Stimulated activated CD4-positive, alpha-beta T cell treated with anti-CD3 and anti-CD28 coated beads, Interleukin-12 subunit alpha, Interleukin-12 subunit beta, amount 100 ng/mL, for 4 hours (primary cell): ENCODE results near the gene DGCR2.
"Not testable (repeated sequence)": the region's sequence is repeated elsewhere in the genome, so short reads cannot be mapped to it uniquely, and the experiment has no call there.

Source experiments
- DNase-seq: peaks from one replicate; pipeline ENCODE4 v3.0.0-alpha.2; 2020

Gene DGCR2

DNA sequence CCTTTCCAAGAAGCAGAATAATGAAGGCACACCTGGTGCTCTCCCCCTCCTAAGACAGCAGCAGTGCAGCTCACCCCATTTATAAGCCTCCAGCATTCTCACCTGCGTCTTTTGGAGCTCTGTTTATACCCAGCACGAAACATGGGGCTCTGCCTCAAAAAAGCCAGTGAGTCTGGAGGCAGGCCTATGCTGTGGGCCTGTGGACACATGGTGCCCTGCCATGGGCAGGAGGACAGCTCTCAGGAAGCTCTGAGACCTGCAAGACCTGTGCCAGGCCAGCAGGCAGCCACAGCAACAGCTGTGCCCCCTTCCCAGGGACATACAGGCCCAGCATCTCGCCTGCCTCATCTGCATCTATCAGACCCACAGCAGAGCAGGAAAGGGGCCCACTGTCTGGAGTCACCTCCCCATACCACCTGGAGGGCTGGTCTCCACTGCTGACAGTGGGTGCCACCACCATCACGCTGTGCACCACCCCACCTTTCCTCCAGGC lies 64.2 kb downstream of the DGCR2 start:
- no peak for DNase-seq

DNA sequence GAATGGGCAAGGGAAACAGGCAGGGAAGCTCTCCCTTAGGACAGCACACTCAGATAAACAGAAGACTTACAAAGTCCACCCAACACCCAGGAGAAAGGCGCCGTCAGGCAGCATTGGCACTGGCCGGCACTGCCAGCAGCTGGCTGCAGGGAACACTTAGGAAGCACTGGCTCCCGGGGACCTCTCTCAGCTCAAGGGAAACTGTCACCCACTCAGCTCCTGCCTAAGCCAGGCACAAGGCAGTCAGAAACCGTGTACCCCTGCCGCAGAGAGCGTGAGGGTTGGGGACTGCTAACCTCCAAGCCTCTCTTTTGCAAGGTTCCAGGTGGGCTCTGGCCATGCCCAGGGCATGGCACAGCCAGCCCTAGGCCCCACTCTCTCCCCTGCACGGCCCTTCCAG lies 64.7 kb downstream of the DGCR2 start:
- no peak for DNase-seq

DNA sequence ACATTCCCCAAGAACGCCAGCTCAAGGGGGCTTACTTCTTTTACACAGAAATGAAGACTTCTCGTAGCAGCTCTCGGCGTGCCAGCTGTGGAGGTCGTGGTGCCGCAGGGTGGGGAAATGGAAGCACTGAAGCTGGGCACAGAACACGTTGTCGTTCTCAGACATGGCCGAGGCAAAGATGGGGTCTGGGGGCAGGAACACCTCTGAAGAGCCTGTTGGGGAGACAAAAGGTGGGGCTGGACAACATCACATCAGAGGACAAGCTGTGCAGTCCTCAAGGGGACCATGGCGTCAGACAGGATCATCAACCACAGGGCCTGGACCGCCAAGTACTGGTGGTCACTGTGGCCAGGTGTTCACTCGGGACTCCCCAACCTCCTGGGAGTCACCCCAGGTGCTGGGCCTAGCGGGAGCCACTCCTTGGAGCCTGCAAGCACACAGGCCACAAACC lies 65.2 kb downstream of the DGCR2 start:
- DNase-seq, result no peak

DNA sequence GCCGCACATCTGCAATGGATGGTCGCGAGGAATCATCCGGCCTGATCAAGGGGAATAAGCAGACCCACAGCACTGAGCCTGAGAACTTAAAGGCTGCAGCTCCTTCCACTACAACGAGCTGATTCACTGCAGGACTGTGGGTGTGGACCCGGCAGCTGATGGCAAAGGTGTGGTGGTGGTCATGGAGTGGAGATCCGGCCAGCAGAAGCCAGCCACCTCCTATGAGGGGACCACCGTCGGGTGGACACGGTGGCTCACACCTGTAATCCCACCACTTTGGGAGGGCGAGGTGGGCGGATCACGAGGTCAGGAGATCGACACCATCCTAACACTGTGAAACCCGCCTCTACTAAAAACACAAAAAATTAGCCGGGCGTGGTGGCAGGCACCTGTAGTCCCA lies 66.4 kb downstream of the DGCR2 start:
- DNase-seq, result no peak

DNA sequence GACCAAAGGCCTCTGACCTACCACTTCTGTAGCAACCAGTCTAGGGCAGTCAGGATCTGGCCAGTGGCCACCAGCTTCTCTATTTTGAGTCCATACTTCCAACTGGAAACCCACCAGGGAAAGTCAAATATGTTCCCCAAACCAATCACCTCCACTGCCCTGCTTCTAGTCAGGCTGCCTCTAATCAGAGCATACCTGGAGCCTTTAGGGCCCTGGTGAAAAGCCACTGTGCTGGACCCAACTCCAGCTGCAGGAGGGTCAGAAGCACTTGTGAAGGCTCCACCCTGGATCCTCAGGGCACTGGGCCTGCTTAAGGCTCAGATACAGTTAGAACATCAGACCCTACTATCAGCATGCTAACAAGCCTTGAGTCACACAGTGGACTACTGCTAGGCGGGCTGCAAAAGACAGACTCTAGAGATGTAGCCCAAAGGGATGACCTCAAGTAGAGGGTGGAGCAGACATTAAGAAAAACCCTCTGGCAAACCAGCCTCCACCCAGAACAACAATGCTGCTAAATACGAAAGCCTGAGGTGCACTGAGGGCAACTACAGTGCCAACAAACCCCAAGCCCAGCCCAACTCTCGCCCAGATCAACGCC lies 69.2 kb downstream of the DGCR2 start:
- DNase-seq, result no peak

DNA sequence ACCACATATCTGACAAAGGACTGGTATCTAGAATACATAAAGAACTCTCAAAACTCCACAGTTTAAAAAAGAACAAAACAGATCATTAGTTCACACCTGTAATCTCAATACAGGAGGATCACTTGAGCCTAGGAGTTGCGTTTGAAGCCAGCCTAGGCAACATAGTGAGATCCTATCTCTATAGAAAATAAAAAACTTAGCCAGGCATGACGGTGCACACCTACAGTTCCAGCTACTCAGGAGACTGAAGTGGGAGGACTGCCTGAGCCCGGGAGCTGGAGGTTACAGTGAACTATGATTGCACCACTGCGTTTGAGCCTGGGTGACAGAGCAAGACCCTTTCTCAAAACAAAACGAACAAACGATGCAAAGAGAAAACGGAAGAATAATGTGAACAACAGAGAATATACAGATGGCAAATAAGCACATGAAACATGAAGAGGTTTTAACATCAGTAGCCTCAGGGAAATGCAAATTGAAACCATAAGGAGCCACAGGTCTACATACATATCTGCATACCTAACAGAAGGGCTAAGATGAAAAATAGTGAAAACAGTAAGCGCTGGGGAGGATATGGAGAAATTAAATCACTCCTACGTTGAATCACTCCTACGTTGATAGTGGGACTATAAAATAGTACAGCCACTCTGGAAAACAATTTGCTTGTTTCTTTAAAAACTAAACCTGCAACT lies 70.7 kb downstream of the DGCR2 start:
- DNase-seq, result no peak

DNA sequence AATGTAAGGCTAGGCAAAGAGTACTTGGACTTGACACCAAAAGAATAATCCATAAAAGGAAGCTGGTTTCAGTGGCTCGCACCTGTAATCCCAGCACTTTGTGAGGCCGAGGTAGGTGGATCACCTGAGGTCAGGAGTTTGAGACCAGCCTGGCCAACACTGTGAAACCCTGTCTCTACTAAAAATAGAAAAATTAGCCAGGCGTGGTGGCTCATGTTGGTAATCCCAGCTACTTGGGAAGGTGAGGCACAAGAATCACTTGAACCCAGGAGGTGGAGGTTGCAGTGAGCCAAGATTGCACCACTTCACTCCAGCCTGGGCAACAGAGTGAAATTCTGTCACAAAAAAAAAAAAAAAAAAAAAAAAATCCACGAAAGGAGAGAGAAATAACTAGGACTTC lies 71.4 kb downstream of the DGCR2 start:
- not testable (repeated sequence) for DNase-seq

DNA sequence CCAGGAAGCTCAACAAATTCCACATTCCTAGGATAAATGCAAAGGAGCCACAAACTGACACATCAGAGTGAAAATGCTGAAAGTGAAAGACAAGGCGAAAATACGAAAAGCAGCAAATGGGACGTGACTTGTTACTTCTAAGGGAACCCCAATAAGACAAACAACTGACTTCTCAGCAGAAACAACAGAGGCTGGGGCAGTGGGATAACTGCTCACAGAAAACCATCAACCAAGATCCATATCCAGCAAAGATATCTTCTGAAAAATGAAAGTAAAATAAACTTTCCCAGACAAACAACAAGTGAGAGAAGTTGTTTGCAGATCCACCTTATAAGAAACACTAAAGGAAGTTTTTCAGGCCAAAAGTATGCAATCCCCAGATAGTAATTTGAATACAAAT lies 72.1 kb downstream of the DGCR2 start:
- DNase-seq, result no peak

DNA sequence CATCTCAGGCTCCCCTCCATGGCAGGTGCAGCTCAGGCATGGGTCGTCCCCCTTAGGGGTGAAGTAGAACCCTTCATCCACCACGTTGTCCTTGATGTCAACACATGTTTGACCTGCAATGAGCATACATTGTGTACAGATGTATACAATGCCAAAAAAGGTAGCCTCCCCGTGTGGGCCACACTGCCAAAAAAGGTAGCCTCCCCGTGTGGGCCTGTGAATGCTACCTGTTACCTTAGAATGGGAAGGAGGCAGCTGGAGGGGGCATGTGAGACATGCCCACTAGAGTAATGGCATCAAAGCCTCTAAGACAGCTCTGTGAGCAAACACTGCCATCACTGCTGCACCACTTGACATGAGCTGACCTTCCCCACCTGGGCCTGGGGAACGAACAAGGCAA lies 73.7 kb downstream of the DGCR2 start:
- DNase-seq, result no peak

DNA sequence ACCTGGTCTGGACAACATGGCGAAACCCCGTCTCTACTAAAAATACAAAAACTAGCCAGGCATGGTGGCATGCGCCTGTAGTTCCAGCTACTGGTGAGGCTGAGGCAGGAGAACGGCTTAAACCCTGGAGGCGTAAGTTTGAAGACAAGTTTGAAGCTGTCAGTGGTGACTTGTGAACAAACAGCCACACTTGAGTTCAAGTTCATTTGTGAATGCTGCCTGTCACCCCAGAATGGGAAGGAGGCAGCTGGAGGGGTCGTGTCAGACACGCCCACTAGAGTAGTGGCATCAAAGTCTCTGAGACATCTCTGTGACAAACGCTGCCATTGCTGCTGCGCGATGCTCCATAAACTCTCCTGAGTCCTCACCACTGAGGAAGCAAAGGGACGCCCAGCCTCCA lies 74.2 kb downstream of the DGCR2 start:
- DNase-seq, result no peak

DNA sequence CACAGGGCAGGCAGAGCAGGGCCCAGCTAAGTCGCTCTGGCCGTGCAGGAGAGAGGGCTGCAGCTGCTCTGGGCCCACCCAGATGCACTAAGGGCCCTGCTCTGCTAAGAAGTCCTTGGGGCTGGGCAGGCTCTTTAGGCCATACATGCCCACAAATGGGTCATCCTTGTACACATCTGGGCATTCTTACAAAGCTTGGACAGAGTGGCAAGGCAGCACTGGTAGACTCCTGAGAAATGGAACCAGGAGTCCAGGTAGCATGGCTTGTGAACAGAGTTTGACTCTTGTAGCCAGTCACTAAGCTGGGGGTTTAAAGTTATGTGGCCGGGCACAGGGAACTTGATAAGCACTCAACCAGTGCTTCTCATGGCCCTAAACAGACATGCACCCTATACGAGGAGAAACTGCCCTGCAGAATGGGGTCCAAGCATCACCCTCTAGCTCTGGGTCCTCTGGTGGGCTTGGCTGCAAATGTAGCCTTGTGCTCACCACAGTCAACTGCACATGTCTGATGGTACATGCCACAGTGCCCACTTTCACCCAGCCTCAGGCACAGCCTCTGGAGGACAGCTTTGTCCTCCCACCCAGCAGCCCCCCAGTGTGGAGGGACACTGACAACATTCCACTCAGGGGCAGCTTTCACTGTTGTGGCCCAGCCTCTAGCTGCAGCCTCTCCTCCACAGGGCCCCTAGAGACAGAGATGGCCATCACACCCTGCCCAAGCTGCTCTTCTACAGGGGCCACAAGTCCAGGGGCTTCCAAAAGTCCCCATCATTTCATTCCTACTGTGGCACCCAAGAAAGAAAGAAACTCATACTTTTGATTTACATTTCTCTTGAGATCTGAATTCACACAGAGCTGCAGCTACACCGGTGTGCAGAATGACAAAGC lies 75.2 kb downstream of the DGCR2 start:
- no peak for DNase-seq

DNA sequence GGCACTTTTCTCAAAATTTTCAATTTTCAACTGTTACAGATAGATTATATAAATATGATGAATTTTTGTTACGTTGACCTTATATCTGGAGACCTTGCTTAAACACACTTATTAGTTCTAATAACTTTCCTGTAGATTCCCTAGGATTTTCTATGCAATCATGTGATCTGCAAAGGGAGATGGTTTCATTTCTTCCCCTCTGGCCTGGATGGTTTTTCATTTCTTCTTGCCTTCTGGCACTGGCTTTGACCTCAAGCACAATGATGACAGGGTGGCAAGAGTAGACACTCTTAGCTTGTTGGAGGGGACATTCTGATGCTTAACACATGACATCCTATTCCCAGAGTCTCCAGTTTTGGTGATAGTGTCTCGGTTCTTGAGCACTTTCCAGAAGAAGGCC lies 75.9 kb downstream of the DGCR2 start:
- no peak for DNase-seq

DNA sequence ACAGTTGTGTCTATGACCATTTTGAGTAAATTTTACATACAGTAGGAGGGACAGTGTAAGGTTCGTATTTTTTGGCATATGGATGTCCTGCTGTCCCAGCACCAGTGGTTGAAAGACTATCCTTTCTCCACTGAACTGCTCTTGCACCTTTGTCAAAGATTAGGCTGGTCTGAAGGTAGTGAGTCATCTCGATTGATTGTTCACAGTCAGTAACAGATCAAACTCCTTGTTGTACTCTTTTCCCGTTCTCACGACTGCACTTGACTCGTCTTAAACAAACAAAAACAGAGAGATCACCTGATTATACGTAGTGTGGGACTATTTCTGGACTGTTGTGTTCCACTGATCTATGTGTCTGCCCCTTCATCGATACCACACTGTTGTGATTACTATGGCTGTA lies 77.1 kb downstream of the DGCR2 start:
- no peak for DNase-seq

DNA sequence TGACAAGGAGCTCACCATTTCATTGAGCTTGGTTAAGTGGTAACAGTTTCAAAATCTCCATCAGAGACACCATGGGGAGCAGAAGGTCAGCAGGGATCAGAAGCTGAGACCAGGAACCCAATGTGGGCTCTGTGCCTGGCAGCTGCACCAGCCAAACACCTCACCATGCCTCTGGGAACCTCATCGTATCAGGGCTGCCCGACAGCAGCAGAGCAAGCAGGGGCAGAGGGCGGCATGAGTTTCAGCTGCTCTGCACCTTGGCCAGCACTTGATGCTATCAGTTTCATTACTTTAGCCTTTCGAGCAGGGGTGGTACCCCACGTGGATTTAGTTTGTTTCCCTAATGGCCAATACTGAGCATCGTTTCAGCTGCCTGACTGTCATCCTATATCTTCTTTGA lies 77.8 kb downstream of the DGCR2 start:
- DNase-seq, result no peak

DNA sequence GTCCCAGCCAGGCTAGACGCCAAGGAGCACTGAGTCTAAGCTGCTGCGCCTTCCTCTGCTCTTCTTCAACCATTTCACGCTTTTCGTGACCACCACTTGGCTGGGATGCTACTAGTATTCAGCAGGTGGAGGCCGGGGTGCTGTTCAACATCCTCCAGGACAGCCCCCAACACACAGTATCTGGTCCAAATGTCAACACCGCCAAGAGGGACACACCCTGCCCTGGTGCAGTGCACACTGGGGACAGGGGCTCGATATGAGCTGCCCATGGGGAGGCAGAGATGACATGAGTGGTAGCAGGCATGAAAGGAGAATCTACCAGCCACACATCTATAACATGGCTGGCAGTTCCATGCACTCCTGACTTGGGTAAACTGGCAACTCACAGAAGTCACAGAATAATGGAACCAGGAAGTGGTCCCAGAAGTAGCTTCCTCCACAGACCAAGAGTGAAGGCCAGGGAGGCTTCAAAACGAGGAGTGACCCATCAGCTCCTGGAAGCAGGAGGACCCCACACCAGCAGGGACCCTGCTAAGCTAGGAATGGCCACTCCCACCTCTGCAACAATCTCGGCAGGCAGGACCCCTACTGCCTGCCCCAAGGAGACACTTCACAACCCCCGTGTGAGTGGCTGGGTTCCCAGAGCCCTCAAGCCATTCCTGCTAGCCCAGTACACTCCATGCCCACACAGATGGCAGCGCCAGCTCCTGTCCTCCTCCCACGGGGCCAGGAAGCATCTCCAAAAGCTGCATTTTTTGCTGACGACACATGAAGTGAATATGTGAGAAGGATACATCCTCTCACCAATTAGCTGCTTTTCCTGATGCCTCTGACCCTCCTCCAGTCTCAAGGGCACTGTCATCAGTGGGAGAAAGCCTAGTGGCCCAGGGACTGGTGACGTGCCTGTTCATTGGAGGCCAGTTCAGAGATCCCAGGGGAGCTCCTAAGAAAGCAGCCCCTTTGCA lies 78.8 kb downstream of the DGCR2 start:
- DNase-seq, result no peak

DNA sequence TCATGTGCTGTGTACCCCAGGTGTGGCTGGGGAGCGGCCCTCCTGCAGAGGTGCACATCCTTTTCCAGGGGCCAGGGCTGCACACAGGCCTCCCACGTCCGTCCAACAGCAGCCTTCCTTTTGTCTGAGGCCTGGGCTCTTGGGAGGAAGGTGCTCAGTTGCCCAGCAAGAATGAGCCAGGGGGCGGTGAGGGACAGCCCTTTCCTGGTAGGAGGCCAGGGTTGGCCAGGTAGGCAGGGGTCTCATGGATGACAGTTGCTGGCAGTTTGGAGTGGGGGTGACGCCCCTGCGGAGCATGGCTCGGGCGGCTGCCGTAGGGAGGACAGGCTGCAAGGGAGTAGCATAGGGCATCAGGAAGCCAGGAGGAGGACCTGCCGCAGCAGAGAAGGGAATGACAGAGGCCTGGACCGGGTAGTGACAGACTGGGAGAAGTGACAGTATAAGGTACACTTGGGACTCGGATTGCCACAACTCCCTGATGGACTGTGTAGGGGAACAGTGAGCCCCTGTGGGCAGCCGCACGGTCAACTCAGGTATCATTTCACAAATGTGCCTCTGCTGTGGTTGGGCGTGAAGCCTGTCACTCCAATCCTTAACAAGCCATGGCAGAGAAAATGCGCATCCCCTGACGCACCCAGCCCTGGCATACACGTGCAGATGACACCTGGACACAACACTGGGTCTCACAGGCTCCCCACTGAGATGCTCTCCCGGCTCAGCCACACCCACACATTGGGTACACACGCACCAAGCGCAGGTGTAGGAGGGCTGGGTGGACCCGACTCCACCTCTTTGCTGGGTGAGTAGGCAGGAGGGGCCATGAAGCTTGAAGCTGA lies 79.7 kb downstream of the DGCR2 start:
- DNase-seq, result no peak

DNA sequence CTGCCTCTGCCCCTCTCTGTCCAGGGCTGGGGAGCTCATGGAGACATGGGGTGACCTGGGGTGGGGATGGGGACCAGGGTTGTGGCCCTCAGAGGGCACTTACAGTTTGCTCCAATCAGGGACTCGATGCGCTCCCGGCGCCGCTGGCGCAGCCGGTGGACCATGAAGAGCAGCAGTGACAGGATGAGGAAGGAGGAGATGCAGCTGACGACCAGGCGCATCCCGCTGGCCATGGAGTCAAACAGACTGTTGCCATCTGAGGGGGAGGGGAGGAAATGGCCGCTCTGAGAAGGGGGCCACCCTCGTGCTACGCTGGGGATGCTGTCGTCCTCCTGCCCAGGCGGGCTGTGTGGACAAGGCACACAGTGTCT lies 80.5 kb downstream of the DGCR2 start:
- no peak for DNase-seq

DNA sequence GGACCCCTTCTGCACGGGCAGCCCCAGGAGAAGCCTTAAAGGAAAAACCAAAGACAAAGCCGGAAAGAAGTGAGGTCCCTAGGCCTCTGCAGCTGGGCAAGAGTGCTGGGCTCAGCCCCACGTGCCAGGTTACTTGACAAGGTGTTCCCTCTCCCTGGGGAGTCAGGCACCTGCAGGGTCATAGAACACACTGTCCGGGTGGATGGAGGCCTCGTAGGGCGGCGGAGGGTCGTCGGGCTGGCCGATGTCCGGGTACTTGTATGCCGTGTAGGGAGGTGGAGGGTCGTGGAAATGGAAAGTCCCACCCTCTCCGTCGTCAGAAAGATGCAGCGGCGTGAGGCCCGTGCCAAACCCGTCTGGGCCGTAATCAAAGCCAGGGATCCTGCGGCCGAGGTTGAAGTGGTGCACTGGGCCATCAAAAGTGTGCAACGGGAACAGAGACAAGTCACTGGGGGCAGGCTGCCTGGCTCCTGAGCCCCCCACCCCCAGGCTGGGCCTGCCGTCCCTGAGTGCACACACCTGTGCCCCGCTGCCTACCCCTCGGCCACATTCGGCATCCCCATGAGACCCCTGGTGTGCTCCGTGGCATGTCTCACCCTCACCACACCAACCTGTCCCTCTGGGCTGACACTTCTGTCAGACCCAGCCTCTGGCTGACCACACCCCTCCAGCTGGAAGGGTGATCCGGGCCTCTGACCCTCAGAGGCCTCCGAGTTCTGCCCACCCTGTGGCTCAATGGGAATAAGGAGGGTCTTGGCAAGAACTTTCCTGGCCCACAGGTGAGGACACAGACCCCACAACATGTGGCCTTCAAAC lies 81.1 kb downstream of the DGCR2 start:
- DNase-seq, result no peak

DNA sequence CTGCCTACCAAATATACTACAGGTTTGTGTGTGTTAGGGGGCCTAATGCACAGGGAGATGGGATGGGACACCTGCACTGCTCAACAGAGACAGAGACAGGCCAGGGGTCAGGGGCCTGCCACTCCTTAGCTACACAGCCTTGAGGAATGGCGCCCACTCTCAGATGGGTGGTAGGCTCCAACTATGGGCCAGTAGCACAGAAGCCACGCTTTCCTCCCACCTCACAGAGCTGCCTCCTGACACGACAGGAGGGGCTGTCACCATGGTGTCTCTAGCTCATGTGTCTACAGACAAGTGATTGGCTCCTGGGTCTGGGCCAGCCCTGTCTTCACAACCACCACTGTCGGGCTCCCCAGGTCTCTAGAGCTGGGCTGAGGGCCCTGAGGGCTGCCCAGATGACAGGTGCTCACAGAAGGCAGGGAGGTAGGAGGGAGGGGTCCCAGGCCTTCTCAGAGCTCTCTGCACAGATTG lies 81.8 kb downstream of the DGCR2 start:
- no peak for DNase-seq

DNA sequence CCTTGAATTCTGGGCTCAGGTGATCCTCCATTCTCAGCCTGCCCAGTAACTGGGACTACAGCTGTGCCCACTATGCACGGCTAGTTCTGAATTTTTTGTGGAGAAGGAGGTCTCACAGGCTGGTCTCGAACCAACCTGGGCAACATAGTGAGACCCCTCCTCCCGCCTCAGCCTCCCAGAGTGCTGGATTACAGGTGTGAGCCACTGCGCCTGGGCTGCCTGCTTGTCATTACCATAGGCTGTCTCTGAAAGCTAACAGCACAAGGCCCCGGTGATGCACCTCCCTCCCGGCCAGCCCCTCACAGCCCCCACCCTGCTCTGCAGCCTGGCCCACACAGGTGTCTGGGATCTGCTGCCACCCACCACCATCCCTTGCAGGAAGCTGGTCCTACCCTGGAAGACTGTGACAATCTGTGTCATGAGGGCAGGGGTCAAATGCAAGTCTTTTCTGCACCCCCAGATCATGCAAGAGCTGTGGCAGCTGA lies 82.4 kb downstream of the DGCR2 start:
- DNase-seq, result no peak

DNA sequence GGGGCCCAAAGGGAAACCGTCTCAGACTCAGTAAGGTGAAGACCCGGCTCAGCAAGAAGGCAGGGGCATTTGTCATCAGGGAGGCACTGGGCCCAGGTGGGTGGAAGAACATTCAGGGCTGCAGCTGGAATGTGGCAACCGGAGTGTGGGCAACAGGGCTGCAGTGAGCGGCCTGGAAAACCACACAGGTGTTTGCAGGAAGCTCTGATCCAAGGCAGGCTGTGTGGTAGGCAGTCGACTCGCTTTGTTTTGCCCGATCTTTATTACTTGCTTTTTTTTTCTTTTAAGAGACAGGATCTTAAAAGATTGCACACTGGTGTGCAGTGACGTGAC lies 82.8 kb downstream of the DGCR2 start:
- no peak for DNase-seq
